MM.1S (cell line): ENCODE results near the gene THAP7.

ENCODE experiments used
- CTCF ChIP-seq: fragments of 300-600 bp; sonication (generic); IDR thresholded peaks from 2 replicates; pipeline ENCODE4 v1.5.1; 2016; ENCODE audit warnings: antibody characterized with exemption, low read length, mixed read lengths
- EZH2phosphoT487 ChIP-seq: fragments of 300-600 bp; sonication (generic); IDR thresholded peaks from 2 replicates; pipeline ENCODE4 v1.6.1; 2018; ENCODE audit warnings: antibody characterized with exemption, low read length

GRCh38 chr22:20953342-20953608 is 48.6 kb downstream of the THAP7 start:
- TF ChIP-seq CTCF = no peak
- TF ChIP-seq EZH2phosphoT487 = no peak
